SK-MEL-5 (cell line): Measurements from ENCODE around the gene CUX1. TPM values are rescaled to one million over a fixed set of nuclear protein-coding genes. Genes with fewer than 3 reads are reported as not detected.
A peak's percentile ranks its signal among the peaks of the same experiment; 100 is the strongest.

Experiments used
- DNase-seq: peaks from one replicate; pipeline ENCODE4 v3.0.0-alpha.2; 2016; ENCODE audit warnings: low read depth, low spot score
- in situ Hi-C: cut with HindIII; loops from 2 replicates; pipeline ENCODE4 v1.10.0; 2016; ENCODE audit warnings: low sequenced_read_pairs, high pct_unique_total_duplicates, low pct_unique_long_range_greater_than_20kb
- polyA plus RNA-seq, 2 experiments: library from polyadenylated mRNA; depleted of rRNA; stranded (reverse); fragments of >200 nt; gene quantifications; 2 replicates each; pipeline ENCODE4 v1.2.3, GENCODE V29; 2015
- total RNA-seq: library from RNA; depleted of rRNA; stranded (reverse); fragments of >200 nt; shearing (Covaris generic); gene quantifications from 2 replicates; pipeline ENCODE4 v1.2.3, GENCODE V29; 2014; rRNA removed

Gene CUX1
- total RNA-seq: 36.0 and 43.6 TPM in 2 replicates
- polyA plus RNA-seq (2015; cell fraction: cytosol; rRNA removed): 85.9 and 109 TPM in 2 replicates
- 24.1 and 26.9 TPM in 2 replicates for polyA plus RNA-seq (2015; cell fraction: nucleus; rRNA removed)

DNA sequence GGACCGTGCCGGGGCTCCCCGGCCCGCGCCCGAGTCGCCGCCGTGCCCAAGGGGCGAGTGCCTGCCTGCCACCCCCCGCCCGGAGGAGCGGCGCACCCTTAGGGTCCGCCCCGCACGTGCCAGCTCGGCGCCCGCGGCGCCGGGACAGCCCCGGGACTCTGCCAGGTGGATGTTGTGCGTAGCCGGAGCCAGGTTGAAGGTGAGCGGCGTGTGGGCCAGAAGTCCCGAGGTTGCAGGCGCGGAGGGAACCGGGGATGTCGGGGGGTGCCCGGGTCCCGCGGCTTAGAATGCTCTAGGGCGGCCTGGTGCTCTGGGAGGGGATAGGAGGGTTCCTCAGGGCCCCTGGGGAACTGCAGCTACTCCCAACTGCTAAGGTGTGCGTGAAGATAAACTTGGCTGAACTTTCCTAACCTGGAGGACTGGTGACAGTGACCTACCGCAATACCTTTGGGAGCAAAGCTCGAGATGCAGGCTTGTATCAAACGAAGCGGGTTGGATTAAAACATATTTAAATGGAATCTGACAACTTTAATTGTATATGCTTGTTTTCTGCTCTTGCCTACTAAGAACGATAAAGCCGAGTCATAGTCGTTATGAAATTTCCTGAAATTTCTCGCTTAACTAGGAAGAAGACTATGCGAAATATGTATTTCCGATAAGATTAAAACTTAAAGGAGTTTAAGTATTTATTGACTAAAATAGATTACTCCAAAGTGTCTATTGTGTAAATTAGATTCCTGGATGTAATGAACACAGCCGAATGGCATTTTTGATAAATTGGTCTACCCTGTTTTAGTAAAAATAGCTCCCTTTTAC lies at the start of gene CUX1:
Gene CUX1 (plus strand): TSS at position 156 of the 816 bp plus-strand sequence. CDS start 14 bp downstream, at position 170.
- DNase-seq: no peak
- in situ Hi-C loops: no loop called here

GRCh38 chr7:101768280-101768679 lies 49.1 kb upstream of the CUX1 start:
- DNase-seq: no peak
- in situ Hi-C loops: no loop called here

GRCh38 chr7:101770466-101770865 lies 47.0 kb upstream of the CUX1 start:
- no peak for DNase-seq
- in situ Hi-C loops: no loop called here

DNA sequence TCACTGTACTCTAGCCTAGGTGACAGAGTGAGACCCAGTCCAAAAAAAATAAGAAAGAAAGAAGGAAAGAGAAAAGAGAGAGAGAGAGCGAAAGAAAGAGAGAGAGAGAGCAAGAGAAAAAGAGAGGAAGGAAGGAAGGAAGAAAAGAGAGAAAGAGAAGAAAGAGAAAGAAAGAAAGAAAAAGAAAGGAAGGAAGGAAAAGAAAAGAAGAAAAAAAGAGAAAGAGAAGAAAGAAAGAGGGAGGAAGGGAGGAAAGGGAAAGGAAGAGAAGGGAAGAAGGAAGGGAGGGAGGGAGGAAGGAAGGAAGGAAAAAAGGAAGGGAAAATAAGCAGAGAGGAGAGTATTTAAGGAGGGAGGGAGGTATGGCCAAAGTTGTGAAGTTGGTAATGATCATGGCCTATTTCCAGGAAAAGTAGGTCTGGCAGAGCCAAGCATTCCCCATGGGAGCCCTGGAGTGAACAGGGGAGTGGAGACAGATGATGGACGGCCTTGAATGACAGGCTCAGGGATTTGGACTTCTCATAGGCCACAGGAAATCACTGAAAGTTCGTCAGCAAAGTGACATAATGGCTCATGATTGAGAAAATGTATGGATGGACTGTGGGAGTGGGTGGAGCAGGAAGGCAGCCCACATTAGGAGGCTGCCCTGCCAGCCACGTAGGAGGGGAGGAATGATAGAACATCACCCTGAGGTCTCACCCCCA lies 44.8 kb upstream of the CUX1 start:
- in situ Hi-C loops: no loop called here

GRCh38 chr7:101775181-101775580 lies 42.2 kb upstream of the CUX1 start:
- no peak for DNase-seq
- in situ Hi-C loops: no loop called here

More for the DNA sequence above, 44.8 kb upstream of the CUX1 start:
- DNase-seq: peak; percentile 24

GRCh38 chr7:101778026-101778580 lies 39.3 kb upstream of the CUX1 start:
- in situ Hi-C loops: no loop called here
- DNase-seq: no peak

DNA sequence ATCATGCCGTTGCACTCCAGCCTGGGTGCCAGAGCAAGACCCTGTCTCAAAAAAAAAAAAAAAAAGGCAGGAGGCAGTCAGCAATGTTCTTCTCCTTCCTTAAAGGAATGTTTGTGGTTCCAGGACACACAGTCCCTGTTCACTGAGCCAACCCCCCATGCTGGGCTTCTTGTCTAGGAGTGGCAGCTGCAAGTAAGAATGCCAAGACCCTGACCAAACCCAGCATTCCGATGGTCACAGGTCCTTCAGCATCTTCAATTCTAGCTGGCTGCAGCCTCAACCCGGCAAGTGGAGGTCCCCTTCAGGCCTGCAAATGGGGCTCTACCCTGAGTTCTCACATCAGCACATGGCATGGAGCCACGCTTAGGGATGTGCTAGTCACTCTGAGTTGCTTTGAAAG lies 38.2 kb upstream of the CUX1 start:
- no peak for DNase-seq
- in situ Hi-C loops: no loop called here

DNA sequence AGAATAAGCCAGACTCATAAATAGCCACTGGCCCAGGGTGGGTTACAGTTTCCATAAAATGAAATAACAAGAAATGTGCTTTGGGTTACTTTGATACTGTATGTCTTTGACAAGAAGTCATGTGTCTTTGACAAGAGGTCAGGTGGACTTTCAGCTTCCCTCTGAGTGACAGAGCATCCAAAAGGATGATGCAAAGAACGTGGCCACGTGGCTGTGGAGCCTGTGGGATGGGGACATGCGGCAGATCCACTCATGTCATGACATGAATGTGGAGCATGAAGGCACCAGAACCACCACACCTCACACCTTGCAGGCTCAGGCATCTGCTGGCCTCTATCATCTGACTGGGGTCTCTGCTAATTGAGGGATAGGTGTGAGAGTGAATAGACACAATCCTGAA lies 37.1 kb upstream of the CUX1 start:
- DNase-seq: no peak

GRCh38 chr7:101781439-101781838 lies 36.0 kb upstream of the CUX1 start:
- in situ Hi-C loops: no loop called here

More for the DNA sequence above, 37.1 kb upstream of the CUX1 start:
- in situ Hi-C loops: no loop called here

GRCh38 chr7:101782476-101782875 lies 35.0 kb upstream of the CUX1 start:
- in situ Hi-C loops: no loop called here
- no peak for DNase-seq

More at GRCh38 chr7:101781439-101781838, 36.0 kb upstream of the CUX1 start:
- DNase-seq: no peak

DNA sequence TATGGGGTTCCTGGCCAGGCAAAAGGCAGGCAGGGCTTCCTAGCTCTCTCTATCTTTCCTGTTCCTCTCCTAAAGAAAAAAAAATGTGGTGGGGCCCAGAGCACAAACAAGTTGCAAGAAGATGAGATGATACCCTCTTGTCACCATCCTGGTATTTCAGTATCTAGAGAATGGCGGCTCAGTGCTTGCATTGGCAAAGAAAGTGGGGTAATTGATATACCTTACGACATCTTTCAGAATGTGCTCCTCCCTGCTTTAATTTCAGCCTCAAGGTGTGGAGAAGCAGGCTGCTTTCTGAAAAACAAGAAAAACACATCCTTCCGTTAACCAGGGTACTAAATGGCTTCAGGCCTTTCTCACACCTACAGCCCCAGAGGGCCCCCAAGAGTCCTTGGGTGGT lies 34.5 kb upstream of the CUX1 start:
- DNase-seq: no peak
- in situ Hi-C loops: no loop called here

DNA sequence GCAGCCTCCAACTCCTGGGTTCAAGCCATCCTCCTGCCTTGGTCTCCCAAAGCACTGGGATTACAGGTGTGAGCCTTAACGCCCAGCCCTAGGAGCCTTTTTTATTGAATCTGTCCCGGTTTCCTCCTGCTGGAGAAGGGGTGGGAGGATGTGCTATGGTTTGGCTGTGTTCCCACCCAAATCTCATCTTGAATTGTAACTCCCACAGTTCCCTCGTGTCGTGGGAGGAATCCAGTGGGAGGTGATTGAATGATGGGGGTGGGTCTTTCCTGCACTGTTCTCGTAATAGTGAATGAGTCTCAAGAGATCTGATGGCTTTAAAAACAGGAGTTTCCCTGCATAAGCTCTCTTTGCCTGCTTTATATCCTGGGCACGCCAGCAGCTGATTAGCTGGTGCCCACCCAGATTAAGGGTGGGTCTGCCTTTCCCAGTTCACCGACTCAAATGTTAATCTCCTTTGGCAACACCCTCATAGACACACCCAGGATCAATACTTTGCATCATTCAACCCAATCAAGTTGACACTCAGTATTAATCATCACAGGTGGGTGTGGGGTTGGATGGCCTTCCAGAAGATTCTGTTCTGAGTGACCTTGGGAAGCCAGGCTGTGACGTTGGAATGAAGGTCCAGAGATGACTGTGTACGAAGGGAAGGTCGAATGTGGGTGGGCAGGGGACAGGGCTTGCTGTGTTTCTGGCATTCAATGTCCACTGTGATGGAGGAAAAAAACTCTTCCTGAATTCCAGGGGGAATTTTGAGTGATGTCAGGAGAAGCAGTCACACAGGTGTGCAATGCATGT lies 33.8 kb upstream of the CUX1 start:
- no peak for DNase-seq
- in situ Hi-C loops: no loop called here

GRCh38 chr7:101784292-101785127 lies 32.9 kb upstream of the CUX1 start:
- no peak for DNase-seq
- in situ Hi-C loops: no loop called here

DNA sequence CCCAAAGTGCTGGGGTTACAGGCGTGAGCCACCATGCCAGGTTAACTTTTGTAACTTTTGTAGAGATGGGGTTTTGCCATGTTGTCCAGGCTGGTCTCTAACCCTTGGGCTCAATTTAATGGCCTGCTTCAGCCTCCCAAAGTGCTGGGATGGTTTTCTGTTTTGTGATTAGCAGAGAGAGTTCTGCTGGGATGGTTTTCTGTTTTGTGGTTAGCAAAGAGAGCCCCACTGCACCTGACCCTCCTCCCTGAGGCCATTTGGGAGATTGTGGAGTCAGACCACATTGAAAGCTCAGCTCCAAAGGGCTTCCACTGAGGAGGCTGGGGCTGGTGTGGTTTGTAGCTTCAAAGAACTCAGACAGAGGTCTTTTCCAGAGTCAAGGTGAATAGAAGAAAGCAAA lies 29.6 kb upstream of the CUX1 start:
- DNase-seq: no peak
- in situ Hi-C loops: no loop called here

DNA sequence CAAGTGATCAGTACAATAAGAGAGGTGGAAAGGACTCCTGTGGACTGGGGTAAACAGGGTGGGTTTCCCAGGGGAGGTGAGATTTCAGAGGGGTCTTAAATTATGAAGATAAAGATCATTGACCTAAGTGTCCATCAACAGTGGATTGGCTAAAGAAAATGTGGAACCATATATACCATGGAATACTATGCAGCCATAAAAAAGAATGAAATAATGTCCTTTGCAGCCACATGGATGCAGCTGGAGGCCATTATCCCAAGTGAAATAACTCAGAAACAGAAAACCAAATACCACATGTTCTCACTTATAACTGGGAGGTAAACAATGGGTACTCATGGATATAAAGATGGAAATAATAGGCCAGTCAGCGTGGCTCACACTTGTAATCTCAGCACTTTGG lies 28.9 kb upstream of the CUX1 start:
- in situ Hi-C loops: no loop called here
- no peak for DNase-seq

- in situ Hi-C loops: no loop called here
- DNase-seq: no peak
These were observed 26.7 kb upstream of the CUX1 start for GRCh38 chr7:101790566-101791293.
